OCI-LY7 (cell line): ENCODE data around the gene FOXP1. TPM values are rescaled to one million over a fixed set of nuclear protein-coding genes. Genes with fewer than 3 reads are reported as not detected.

Source experiments
- BruUV-seq: library from RNA; stranded (reverse); fragments of 400-500 nt; replicated peaks from 2 replicates; lab custom pipeline; 2021; lab: Mats Ljungman, UMichigan
- CTCF ChIA-PET: fragments of 300-600 bp; sonication (Branson Sonifier 250); formaldehyde crosslinking; loops from one replicate; lab custom pipeline; 2022; ENCODE audit warnings: antibody characterized with exemption; ENCODE audit not compliant: unreplicated experiment; lab: Charles Lee
- POLR2A ChIA-PET: fragments of 300-600 bp; sonication (Branson Sonifier 250); formaldehyde crosslinking; loops from one replicate; lab custom pipeline; 2022; ENCODE audit warnings: antibody characterized with exemption; lab: Charles Lee
- DNase-seq: peaks from one replicate; pipeline ENCODE4 v3.0.0-alpha.2; 2015; ENCODE audit warnings: low spot score
- H2AFZ ChIP-seq: fragments of 200-600 bp; sonication (generic), shearing (Covaris generic); 2 replicates; pipeline ENCODE4 v1.6.1; 2014; ENCODE audit warnings: mild to moderate bottlenecking, antibody characterized with exemption, low read length, moderate library complexity
- H3K27ac ChIP-seq: fragments of 200-600 bp; sonication (generic); 2 replicates; pipeline ENCODE4 v1.5.1; 2014; ENCODE audit warnings: mixed run types, low read depth, mild to moderate bottlenecking, moderate library complexity, low read length, inconsistent platforms; ENCODE audit not compliant: poor library complexity, severe bottlenecking
- H3K36me3 ChIP-seq: fragments of 200-600 bp; sonication (generic); 2 replicates; pipeline ENCODE4 v1.6.1; 2014; ENCODE audit warnings: mild to moderate bottlenecking, antibody characterized with exemption, low read length, moderate library complexity, mixed read lengths; ENCODE audit not compliant: insufficient read depth
- H3K4me1 ChIP-seq: fragments of 200-600 bp; sonication (generic); 2 replicates; pipeline ENCODE4 v1.5.1; 2014; ENCODE audit warnings: mild to moderate bottlenecking, low read length; ENCODE audit not compliant: insufficient read depth, poor library complexity, severe bottlenecking
- H3K4me2 ChIP-seq: fragments of 200-600 bp; sonication (generic); 2 replicates; pipeline ENCODE4 v1.6.1; 2014; ENCODE audit warnings: mild to moderate bottlenecking, low read length
- H3K4me3 ChIP-seq: fragments of 200-600 bp; sonication (generic); 2 replicates; pipeline ENCODE4 v1.5.1; 2014; ENCODE audit warnings: mild to moderate bottlenecking, low read depth, low read length; ENCODE audit not compliant: poor library complexity, severe bottlenecking
- H3K79me2 ChIP-seq: fragments of 200-600 bp; sonication (generic); 2 replicates; pipeline ENCODE4 v1.6.1; 2016; ENCODE audit warnings: low read depth, mild to moderate bottlenecking, low read length, moderate library complexity, mixed read lengths; ENCODE audit not compliant: insufficient read depth
- H3K9me2 ChIP-seq: fragments of 200-600 bp; sonication (generic); 2 replicates; pipeline ENCODE4 v1.6.1; 2016; ENCODE audit warnings: mild to moderate bottlenecking, low read length, mixed read lengths; ENCODE audit not compliant: insufficient read depth
- H3K9me3 ChIP-seq: fragments of 200-600 bp; sonication (generic); 2 replicates; pipeline ENCODE4 v1.6.1; 2014; ENCODE audit warnings: mild to moderate bottlenecking, mixed run types, low read length, mixed read lengths
- H4K20me1 ChIP-seq: fragments of 200-600 bp; sonication (generic); 2 replicates; pipeline ENCODE4 v1.6.1; 2014; ENCODE audit warnings: mild to moderate bottlenecking, antibody characterized with exemption, low read length, moderate library complexity, mixed read lengths; ENCODE audit not compliant: insufficient read depth
- CTCF ChIP-seq: fragments of 200-600 bp; sonication (generic); conservative IDR thresholded peaks from 2 replicates; pipeline ENCODE4 v1.5.1; 2014; ENCODE audit warnings: mild to moderate bottlenecking, antibody characterized with exemption, low read length, moderate library complexity, mixed read lengths
- EZH2phosphoT487 ChIP-seq: fragments of 200-600 bp; sonication (generic); IDR thresholded peaks from 2 replicates; pipeline ENCODE4 v1.6.1; 2018; ENCODE audit warnings: low read depth, borderline replicate concordance, mild to moderate bottlenecking, mixed run types, antibody characterized with exemption, low read length, moderate library complexity, mixed read lengths
- intact Hi-C: fragments of 100-400 bp; cut with micrococcal nuclease; formaldehyde crosslinking; loops from one replicate; pipeline ENCODE4 v1.10.0; 2022; ENCODE audit not compliant: unreplicated experiment
- total RNA-seq, 2 experiments: library from RNA; depleted of rRNA in 1 of 2; stranded (reverse); fragments of >200 nt in 1 of 2; shearing (Covaris generic) in 1 of 2; gene quantifications; 2 replicates each; pipeline ENCODE4 v1.2.3, GENCODE V29; 2014 to 2022

Gene FOXP1
- total RNA-seq, 2 experiments from 2014 or later, result 87.3 to 151 TPM

GRCh38 chr3:71607364-71607763 is 23.8 kb upstream of the FOXP1 start:
- intact Hi-C loops, result no loop called here
- CTCF ChIA-PET, result no interaction called here
- H3K79me2 ChIP-seq, result no peaks in the 10 kb centered on the region
- no peaks in the 10 kb centered on the region for H3K36me3 ChIP-seq
- TF ChIP-seq EZH2phosphoT487 (no peak), CTCF (no peak)
- H3K27ac ChIP-seq, result no peak overlapping the region
- H3K4me1 ChIP-seq, result no peaks in the 10 kb centered on the region
- H3K9me3 ChIP-seq, result peaks cover 14% of the 10 kb centered on the region; the same call in 1 of the 2 replicates
- no peak for DNase-seq
- H3K9me2 ChIP-seq, result no peaks in the 10 kb centered on the region
- no peak overlapping the region for H2AFZ ChIP-seq
- POLR2A ChIA-PET, result interaction anchor here (1.0 kb wide), 1 partner anchor 29 kb away, joined by 3 read pairs; no protein-coding TSS in a partner anchor
- no TSS peak for BruUV-seq
- H4K20me1 ChIP-seq, result no peaks in the 10 kb centered on the region
- no peak overlapping the region for H3K4me3 ChIP-seq
- no peak overlapping the region for H3K4me2 ChIP-seq

- TF ChIP-seq CTCF (no peak), EZH2phosphoT487 (no peak)
- Histone ChIP-seq H3K9me2 (no peaks in the 10 kb centered on the region), H2AFZ (no peak overlapping the region), H3K4me3 (no peak overlapping the region), H3K4me2 (no peak overlapping the region), H3K79me2 (no peaks in the 10 kb centered on the region), H3K27ac (no peak overlapping the region), H3K36me3 (no peaks in the 10 kb centered on the region), H4K20me1 (no peaks in the 10 kb centered on the region), H3K4me1 (no peaks in the 10 kb centered on the region), H3K9me3 (peaks cover 9% of the 10 kb centered on the region; the same call in 1 of the 2 replicates)
- CTCF ChIA-PET, result no interaction called here
- intact Hi-C loops, result no loop called here
- POLR2A ChIA-PET, result interaction anchor here (0.6 to 1.0 kb wide), 2 partner anchors 30 to 60 kb away, joined by 3 to 5 read pairs; no protein-coding TSS in a partner anchor
- no peak for DNase-seq
- BruUV-seq, result no TSS peak
Observed at GRCh38 chr3:71606582-71606981, 23.1 kb upstream of the FOXP1 start.

GRCh38 chr3:71602256-71602655 is 18.7 kb upstream of the FOXP1 start:
- H2AFZ ChIP-seq, result no peak overlapping the region
- H3K4me1 ChIP-seq, result no peaks in the 10 kb centered on the region
- no peak overlapping the region for H3K4me2 ChIP-seq
- BruUV-seq, result no TSS peak
- POLR2A ChIA-PET, result interaction anchor here (0.9 kb wide), 1 partner anchor 13 kb away, joined by 3 read pairs; no protein-coding TSS in a partner anchor
- no peaks in the 10 kb centered on the region for H3K79me2 ChIP-seq
- TF ChIP-seq CTCF (no peak), EZH2phosphoT487 (no peak)
- peaks cover 4% of the 10 kb centered on the region; the same call in 1 of the 2 replicates for H3K9me3 ChIP-seq
- no peaks in the 10 kb centered on the region for H3K36me3 ChIP-seq
- intact Hi-C loops, result no loop called here
- H3K27ac ChIP-seq, result no peak overlapping the region
- no peaks in the 10 kb centered on the region for H3K9me2 ChIP-seq
- no peak overlapping the region for H3K4me3 ChIP-seq
- no peak for DNase-seq
- no peaks in the 10 kb centered on the region for H4K20me1 ChIP-seq
- CTCF ChIA-PET, result no interaction called here
